ENCODE measurements around the gene AGAP1. TPM values are rescaled to one million over a fixed set of nuclear protein-coding genes. Genes with fewer than 3 reads are reported as not detected.

AGAP1 gene
- total RNA-seq, 1 donor from 2014 or later, result 20.4 TPM

DNA sequence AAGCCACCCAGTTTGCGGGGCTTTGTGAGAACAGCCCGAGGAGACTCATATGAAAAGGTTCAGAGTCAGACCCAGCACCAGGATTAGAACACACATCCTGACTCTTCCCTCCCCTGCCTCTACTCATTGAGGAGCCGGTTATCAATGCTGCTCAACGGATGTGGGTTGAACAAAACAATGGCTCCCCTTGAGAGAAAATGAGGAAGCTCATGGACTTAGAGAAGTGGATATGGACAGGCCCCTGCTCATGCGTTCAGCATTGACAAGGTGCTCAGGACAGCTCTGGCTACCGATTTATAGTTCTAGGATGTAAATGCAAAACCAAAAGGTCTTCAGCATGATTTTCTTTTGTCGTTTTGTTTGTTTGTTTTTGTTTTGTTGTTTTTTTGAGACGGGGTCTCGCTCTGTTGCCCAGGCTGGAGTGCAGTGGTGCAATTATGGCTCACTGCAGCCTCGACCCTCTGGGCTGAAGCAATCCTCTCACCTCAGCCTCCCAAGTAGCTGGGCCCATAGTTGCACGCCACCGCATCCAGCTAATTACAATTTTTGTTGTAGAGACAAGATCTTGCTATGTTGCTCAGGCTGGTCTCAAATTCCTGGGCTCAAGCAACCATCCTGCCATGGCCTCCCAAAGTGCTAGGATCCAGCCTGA lies 32.0 kb upstream of the AGAP1 start:
- Histone ChIP-seq H3K4me1 (no peaks in the 10 kb centered on the region), H3K27ac (no peak overlapping the region), H3K79me2 (ENCODE audit: low read depth) (no peaks in the 10 kb centered on the region), H4K20me1 (ENCODE audit: low read depth) (no peaks in the 10 kb centered on the region), H3K4me3 (no peak overlapping the region), H3K4me2 (no peak overlapping the region), H3K9ac (no peak overlapping the region), H2AFZ (replicated peaks) (no peak overlapping the region), H3K36me3 (no peaks in the 10 kb centered on the region), H3F3A (ENCODE audit: low read depth) (no peaks in the 10 kb centered on the region), H3K9me3 (ENCODE audit: low read depth) (no peaks in the 10 kb centered on the region), H3K27me3 (no peaks in the 10 kb centered on the region)
- H3K36me3 Mint-ChIP-seq, result no peaks in the 10 kb centered on the region
- no peaks in the 10 kb centered on the region for H3K4me1 Mint-ChIP-seq
- no peak for DNase-seq (ENCODE audit: low spot score)
- H3K27me3 Mint-ChIP-seq (ENCODE audit: insufficient read depth, low read depth), result peaks cover 4% of the 10 kb centered on the region
- H3K9me3 Mint-ChIP-seq, result no peaks in the 10 kb centered on the region
- H3K27ac Mint-ChIP-seq, result no peak overlapping the region
- TF ChIP-seq EZH2 (IDR thresholded peaks at IDR 0.05), result no peak
- TF ChIP-seq, protein P1, sequence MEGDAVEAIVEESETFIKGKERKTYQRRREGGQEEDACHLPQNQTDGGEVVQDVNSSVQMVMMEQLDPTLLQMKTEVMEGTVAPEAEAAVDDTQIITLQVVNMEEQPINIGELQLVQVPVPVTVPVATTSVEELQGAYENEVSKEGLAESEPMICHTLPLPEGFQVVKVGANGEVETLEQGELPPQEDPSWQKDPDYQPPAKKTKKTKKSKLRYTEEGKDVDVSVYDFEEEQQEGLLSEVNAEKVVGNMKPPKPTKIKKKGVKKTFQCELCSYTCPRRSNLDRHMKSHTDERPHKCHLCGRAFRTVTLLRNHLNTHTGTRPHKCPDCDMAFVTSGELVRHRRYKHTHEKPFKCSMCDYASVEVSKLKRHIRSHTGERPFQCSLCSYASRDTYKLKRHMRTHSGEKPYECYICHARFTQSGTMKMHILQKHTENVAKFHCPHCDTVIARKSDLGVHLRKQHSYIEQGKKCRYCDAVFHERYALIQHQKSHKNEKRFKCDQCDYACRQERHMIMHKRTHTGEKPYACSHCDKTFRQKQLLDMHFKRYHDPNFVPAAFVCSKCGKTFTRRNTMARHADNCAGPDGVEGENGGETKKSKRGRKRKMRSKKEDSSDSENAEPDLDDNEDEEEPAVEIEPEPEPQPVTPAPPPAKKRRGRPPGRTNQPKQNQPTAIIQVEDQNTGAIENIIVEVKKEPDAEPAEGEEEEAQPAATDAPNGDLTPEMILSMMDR (IDR thresholded peaks at IDR 0.05), result no peak
- H3K4me3 Mint-ChIP-seq, result no peak overlapping the region

- no peak overlapping the region for H2AFZ ChIP-seq (replicated peaks)
- no peaks in the 10 kb centered on the region for H3K9me3 ChIP-seq (ENCODE audit: low read depth)
- H3K27me3 Mint-ChIP-seq (ENCODE audit: insufficient read depth, low read depth), result peaks cover 4% of the 10 kb centered on the region
- H3K9ac ChIP-seq, result no peak overlapping the region
- H4K20me1 ChIP-seq (ENCODE audit: low read depth), result no peaks in the 10 kb centered on the region
- no peaks in the 10 kb centered on the region for H3K79me2 ChIP-seq (ENCODE audit: low read depth)
- H3K36me3 Mint-ChIP-seq, result no peaks in the 10 kb centered on the region
- peak overlapping the region; percentile 81 for H3K27ac Mint-ChIP-seq
- no peak overlapping the region for H3K4me3 Mint-ChIP-seq
- H3K4me2 ChIP-seq, result no peak overlapping the region
- H3K9me3 Mint-ChIP-seq, result no peaks in the 10 kb centered on the region
- no peaks in the 10 kb centered on the region for H3K4me1 ChIP-seq
- H3K36me3 ChIP-seq, result no peaks in the 10 kb centered on the region
- H3K4me1 Mint-ChIP-seq, result no peaks in the 10 kb centered on the region
- no peaks in the 10 kb centered on the region for H3F3A ChIP-seq (ENCODE audit: low read depth)
- no peaks in the 10 kb centered on the region for H3K27me3 ChIP-seq
- no peak for DNase-seq (ENCODE audit: low spot score)
- TF ChIP-seq, protein P1 (IDR thresholded peaks at IDR 0.05), result no peak
- no peak for TF ChIP-seq EZH2phosphoT487 (IDR thresholded peaks at IDR 0.05)
- no peak for TF ChIP-seq EZH2 (IDR thresholded peaks at IDR 0.05)
- no peak overlapping the region for H3K4me3 ChIP-seq
- no peak overlapping the region for H3K27ac ChIP-seq
Measured at GRCh38 chr2:235462415-235462790, 31.4 kb upstream of the AGAP1 start.

- no peak overlapping the region for H3K9ac ChIP-seq
- H3K27me3 ChIP-seq, result no peaks in the 10 kb centered on the region
- peaks cover 5% of the 10 kb centered on the region for H3K4me1 Mint-ChIP-seq
- H3K4me3 ChIP-seq, result no peak overlapping the region
- DNase-seq (ENCODE audit: low spot score), result no peak
- H3F3A ChIP-seq (ENCODE audit: low read depth), result no peaks in the 10 kb centered on the region
- H3K4me3 Mint-ChIP-seq, result no peak overlapping the region
- H3K36me3 Mint-ChIP-seq, result no peaks in the 10 kb centered on the region
- H3K27ac Mint-ChIP-seq, result no peak overlapping the region
- no peaks in the 10 kb centered on the region for H3K79me2 ChIP-seq (ENCODE audit: low read depth)
- H4K20me1 ChIP-seq (ENCODE audit: low read depth), result no peaks in the 10 kb centered on the region
- no peak overlapping the region for H3K4me2 ChIP-seq
- H3K27me3 Mint-ChIP-seq (ENCODE audit: insufficient read depth, low read depth), result peaks cover 4% of the 10 kb centered on the region
- H2AFZ ChIP-seq (replicated peaks), result no peak overlapping the region
- no peaks in the 10 kb centered on the region for H3K4me1 ChIP-seq
- H3K9me3 ChIP-seq (ENCODE audit: low read depth), result no peaks in the 10 kb centered on the region
- H3K9me3 Mint-ChIP-seq, result no peaks in the 10 kb centered on the region
- H3K27ac ChIP-seq, result no peak overlapping the region
- H3K36me3 ChIP-seq, result no peaks in the 10 kb centered on the region
- no peak for TF ChIP-seq EZH2 (IDR thresholded peaks at IDR 0.05)
Measured at GRCh38 chr2:235463893-235464292, 29.9 kb upstream of the AGAP1 start.

GRCh38 chr2:235467588-235467987 lies 26.3 kb upstream of the AGAP1 start:
- H3K36me3 ChIP-seq, result no peaks in the 10 kb centered on the region
- H3K4me1 ChIP-seq, result peaks cover 3% of the 10 kb centered on the region
- Mint-ChIP-seq H3K27me3 (ENCODE audit: insufficient read depth, low read depth) (peaks cover 10% of the 10 kb centered on the region), H3K4me1 (peaks cover 12% of the 10 kb centered on the region), H3K27ac (no peak overlapping the region), H3K9me3 (no peaks in the 10 kb centered on the region), H3K4me3 (no peak overlapping the region), H3K36me3 (no peaks in the 10 kb centered on the region)
- H3K9ac ChIP-seq, result no peak overlapping the region
- no peak overlapping the region for H3K4me2 ChIP-seq
- no peak for TF ChIP-seq EZH2phosphoT487 (IDR thresholded peaks at IDR 0.05)
- no peak overlapping the region for H2AFZ ChIP-seq (replicated peaks)
- H3K4me3 ChIP-seq, result no peak overlapping the region
- H4K20me1 ChIP-seq (ENCODE audit: low read depth), result no peaks in the 10 kb centered on the region
- no peak for DNase-seq (ENCODE audit: low spot score)
- no peaks in the 10 kb centered on the region for H3K79me2 ChIP-seq (ENCODE audit: low read depth)
- no peak overlapping the region for H3K27ac ChIP-seq
- H3K27me3 ChIP-seq, result no peaks in the 10 kb centered on the region
- H3F3A ChIP-seq (ENCODE audit: low read depth), result no peaks in the 10 kb centered on the region
- no peaks in the 10 kb centered on the region for H3K9me3 ChIP-seq (ENCODE audit: low read depth)

All from neural progenitor cell (in vitro differentiated cells).